Inflammatory macrophage treated with lipopolysaccharide for 1 hour (primary cell): Measurements from ENCODE around the gene PLXNA2.
A peak's percentile ranks its signal among the peaks of the same experiment; 100 is the strongest.

ENCODE experiments used
- DNase-seq, 2 donors: peaks; one replicate each; pipeline ENCODE4 v3.0.0-alpha.2; 2020 to 2022

Gene PLXNA2

DNA sequence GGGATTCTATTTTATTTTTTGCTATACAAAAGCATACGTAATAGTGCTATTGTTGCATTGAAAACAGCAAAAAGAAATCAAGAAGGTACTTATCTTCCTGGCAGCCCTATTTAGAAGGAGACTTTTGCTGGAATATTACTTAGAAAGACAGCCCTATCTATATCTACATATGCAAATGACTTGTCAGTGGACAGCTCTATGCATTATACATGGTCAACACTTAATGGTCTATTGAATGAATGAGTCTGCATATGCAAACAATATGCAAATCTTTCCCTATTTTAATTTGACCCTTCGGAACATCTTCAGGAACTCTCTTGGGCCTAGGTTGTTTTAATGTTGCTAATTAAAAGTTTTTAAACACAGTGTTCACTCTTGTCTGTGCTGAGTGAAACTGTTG, 110.8 kb downstream of the PLXNA2 start:
- DNase-seq: no peak

DNA sequence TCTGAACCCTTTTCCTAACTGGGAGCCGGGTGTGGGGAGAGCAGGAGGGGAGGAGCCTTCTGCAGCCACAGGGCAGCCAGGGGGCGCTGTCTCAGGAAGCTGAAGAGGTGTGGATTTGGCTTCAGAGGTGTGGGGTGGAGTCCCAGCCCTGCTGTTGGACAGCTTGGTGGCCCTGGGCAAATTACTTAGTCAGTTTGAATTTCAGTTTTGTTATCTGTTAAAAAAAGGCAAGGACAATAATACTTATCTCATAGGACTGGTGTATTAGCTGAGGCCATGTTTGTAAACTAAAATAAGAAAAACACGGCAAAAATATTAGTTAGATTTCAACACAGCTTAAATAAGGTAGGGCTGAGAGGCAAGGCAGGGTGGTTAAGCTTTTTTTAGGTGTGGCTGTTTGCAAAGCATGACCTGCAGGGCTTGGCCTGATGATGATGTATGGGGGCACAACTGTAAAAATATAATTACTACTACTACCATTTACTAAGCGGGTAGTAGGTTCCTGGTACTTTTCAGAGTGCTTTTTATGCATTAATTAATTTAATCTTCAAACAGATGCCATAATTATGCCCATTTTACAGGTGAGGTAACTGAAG, 111.8 kb downstream of the PLXNA2 start:
- DNase-seq: peak; percentile 29 to 69

DNA sequence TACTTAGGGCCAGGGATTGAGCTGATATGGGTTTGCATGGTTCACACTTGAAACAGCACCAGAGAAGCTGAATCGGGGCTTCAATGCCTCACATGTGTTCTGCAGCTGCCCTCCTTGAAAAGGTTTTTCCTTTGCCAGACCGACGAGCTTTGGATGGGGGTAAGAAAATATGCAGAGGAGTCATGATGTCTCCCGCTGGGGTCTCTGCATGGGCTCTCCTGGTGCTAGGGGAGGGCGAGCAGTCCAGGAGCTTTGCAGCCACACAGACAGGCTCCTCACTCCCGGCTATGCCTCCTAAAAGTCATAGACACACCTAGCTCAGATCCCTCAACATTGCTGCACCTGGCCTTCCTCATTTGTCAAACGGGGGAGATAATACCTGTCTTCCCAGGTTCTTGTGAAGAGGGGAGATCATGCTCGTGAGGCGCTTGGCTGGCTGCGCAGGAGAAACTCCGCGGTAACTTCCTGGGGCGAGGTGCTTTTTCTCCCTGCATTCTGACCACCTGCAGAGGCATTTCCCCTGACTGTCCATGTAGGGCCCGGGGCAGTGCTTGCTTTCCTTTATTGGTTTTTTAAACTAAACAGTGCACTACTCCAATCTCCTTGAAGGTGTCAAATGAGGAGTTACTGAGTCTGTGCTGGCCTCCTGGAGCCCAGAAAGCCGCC, 112.4 kb downstream of the PLXNA2 start:
- no peak for DNase-seq

DNA sequence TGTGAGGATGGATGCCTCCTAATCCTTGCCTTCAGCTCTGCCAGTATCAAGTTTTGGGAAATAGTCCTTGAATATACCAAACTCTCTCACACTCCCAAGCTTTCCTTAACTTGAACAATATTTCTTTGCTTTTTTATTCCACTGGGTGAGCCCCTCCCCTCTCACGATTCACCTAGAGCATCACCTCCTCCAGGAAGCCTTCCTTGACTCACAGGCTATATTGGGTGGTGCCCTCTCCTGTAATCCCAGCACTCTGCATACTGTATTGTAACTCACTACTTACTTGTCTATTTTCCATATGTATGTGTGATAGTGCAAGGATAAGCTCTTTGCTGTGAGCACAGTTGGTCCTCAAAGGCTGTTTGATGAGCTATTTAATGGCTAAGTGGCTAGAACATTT, 114.7 kb downstream of the PLXNA2 start:
- DNase-seq: no peak

DNA sequence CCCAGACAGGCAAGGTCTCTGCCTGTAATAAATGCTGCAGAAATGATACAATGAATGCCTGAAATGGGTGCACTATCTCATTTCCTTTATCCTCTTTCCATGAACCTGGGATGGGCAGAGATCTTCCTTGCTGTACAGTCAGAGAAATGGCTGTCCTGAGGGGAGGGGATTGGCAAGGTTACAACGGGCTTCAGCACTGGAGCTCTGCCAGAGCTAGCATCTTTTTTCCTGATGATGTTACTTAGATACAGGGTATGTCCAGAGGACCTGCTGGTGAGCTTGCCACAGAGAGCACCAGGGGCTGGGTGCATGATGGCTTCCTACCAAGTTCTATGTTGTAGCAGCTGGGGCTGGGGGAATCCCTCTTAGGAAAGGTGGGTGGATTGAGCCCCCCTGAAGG, 115.1 kb downstream of the PLXNA2 start:
- no peak for DNase-seq

DNA sequence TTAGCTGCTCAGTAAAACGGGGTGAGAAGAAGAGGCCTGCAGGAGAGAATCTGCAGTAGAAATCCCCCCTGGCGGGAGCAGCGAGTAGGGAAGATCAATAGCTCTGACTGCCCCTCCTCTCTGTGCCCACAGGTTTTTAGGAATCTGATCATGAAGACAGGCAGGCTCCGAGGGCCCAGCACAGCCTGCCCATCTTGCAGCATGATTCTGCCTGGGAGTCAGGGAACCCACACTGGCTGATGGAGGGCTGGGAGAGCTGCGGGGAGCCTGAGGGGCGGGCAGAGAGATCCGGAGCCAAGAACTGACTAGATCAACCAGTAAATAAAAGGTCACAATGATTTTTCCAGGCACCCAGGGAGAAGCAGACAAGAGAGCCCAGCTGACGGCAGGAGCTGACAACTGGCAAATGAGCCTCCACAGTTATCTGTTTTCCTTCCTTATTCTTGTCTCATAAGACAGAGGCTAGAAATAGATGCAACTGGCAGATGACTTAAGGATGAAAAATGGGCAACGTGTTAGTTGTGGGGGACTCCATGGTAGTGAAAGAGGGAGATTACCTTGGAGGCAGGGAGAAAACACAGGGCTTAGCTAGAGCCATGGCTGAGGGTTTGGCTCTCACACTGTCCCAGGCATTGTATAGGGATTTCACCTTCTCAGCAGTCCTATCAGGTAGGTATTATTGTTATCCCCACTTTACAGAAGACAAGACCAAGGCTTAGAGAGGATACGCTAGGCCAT, 116.2 kb downstream of the PLXNA2 start:
- no peak for DNase-seq

DNA sequence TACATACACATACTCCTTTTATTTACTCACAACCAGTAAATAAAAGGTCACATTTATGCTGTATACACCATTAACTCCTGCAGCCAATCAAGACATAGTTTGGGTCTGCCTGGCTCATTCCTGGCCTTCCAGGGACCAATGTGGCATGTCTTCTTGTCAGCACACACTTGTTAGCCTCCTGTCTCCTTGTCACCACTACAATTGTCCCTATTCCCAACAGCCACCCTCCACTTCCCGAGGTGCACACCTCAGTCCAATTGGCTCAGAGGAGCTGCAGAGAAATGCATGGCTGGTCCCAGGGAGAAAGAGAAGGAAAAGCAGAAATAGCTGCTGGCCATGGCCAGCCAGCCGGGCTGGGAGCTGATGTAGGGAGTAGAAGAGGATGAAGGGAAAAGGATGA, 116.9 kb downstream of the PLXNA2 start:
- no peak for DNase-seq

DNA sequence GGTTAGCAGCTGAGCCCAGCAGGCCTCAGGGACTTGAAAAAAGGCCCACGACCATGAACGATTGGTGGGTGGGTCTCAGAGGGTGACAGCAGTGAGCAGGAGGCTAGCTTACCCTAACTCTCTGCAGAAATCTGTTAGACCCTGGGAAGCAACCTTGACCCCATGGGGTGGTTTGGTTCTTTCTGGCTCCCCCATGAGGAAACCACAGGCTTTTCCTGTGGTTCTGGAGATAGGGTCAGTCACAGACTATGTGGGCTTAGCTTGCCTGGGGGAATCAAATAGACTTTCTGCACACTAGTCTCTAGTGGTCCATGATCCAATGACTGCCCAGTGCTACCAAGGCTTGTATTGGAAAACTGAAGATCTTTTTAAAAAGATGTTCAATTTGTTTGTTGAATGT, 118.1 kb downstream of the PLXNA2 start:
- no peak for DNase-seq

DNA sequence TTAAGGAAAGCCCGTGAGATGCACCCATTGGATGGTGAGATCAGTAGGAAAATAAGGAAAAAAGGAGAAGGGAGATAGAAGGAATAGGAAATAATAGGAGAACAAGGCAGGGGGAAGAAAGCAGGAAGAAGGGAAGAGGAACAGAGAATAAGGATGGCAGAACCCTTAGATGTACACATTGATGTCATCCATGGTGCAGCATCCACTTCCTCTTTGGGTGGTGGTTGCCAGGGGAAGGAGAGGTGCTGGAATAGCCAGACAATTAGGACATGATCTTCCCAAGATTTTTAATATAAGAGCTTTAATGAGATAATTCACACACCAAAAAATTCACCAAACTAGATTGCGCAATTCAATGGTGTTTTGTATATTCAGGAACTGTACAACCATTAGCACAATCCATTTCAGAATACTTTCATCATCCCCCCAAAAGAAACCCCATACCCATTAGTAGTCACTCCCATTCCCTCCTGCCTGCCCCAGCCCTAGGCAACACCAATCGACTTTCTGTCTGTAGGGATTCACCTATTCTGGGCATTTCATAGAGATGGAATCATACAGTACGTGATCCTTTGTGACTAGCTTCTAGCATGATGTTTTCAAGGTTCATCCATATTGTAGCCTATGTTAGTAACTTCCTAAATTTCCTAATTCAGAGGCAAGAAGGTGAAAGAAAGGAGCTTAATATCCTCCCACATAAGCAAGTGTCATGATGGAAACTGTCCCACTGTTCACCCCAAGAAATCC, 121.4 kb downstream of the PLXNA2 start:
- DNase-seq: peak; percentile 14 to 25

DNA sequence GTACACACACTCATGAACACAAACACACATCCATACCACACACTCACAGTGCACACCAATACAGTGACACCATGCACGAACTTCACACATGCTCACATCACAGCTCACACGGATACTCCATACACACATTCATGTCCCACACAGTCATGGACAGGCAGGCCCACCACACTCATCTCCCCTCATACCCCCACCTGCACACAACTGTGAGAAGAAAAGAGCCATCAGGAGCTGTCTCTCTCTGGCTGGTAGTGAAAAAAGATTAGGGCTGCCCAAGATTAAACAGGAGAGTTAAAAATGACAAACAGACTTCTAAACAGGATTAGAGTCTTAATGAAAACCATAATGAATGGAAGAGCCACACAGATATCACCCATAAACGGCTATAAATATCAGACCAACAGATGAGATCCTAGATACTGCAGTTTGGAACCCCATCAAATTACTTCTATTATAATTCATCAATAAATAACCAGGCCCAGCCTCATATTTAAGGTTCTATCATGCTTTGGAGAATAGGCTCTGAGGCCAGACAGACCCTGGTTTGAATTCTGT, 122.3 kb downstream of the PLXNA2 start:
- DNase-seq: no peak

DNA sequence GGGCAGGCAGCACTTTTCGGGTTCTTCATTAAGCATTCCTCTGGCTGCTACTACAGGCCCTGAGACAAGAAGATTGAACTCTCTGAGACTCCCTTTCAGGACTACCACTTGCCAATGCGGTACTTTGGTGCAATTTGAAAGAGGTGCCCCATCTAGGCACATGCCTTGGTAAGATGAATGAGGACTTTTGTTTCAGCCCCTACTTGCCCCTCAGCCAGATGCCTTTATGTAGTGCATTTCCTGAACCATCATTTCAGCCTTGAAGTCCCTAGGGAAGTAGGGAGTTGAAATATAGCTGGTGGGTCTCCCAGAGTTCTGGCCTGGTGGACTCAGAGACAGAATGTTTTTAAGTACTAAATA, 123.8 kb downstream of the PLXNA2 start:
- DNase-seq: no peak

DNA sequence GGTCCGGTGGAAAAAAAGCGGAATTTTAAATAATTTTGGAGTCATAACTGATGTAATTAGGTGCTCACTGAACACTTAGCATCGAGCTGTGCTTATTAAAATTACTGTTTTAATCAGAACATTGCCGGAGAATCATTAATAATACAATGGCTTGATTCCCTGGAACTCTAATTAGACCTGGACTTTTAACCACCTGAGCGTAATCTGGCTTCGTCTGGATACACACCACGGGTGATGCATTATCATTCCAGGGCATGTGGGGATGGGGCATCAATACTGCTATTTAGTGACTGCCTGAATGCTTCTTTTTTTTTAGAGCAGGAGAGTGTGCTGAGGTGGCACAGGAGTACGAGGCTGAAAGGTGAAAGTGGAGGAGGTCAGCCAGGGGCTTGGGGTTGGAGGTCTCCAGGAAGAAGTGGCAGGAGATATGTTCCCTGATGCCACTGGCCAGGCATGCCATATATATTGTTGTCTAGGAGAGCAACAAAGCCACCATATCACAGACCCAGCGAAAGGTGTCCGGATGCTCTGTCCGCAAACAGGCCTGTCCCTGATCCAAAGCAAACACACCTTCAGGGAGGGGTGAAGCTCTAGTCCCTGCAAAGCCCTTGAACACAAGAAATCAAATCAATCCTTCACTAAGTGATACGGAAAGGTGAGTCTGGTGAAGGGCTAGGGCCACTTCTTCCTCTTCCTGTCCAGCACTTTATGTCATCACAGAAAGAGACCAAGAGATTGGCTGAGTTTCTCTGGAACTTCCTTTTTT, 125.2 kb downstream of the PLXNA2 start:
- peak; percentile 4 to 11 for DNase-seq

DNA sequence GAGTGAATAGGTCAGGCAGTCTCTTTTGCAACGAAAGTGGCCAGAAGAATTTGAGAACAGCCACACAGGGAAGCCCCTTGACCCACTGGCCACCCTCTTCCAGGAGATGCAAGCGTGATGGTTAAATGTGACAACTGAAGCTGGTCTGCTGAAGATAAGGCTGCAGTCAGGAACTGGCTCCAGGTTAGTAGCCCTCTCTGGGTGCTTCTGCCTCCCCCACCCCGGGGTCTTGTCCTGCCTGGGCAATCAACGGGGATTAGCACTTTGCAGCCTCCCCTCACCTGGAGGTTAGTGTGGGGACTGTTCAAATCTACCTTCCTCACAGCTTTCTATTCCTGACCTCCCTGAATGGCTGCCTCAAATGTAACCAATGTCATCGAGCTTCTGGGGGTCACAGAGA, 125.9 kb downstream of the PLXNA2 start:
- DNase-seq: no peak

DNA sequence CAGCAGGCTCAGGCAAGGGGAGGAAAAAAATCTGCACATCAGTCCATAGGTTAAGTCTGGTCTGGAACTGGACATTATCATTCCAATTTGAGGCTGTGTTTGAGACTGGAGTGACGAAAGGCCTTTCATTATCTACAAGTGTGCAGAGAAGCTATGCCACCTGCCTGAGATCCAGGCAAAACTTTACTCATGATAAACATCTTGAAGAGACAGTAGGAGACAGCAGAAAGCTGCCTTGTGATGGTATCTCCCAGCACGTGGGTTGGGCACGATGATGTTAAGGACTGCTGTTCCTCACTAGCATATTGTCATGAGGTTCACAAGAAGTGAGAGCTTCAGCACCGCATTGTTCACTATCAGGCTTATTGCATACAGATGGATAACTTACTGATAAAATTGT, 126.4 kb downstream of the PLXNA2 start:
- DNase-seq: no peak

DNA sequence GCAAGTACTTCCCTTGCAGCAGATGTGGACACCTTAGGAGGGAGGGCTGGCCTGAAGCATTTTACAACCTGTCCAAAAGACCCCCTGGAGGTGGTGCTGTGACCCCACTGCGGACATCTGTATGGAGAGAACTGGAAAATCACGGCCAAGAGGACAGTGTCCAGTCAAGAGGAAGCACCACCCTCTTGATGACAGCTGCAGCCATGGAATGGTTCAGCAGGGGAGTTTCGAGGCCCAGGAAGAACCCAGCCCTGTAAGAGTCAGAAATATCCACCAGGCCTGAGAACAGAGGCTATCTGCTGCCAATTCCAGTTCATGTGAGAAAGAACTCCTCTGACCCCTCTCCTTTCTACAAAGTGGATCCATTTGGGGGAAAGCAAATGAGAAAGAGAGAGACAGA, 126.8 kb downstream of the PLXNA2 start:
- DNase-seq: no peak

DNA sequence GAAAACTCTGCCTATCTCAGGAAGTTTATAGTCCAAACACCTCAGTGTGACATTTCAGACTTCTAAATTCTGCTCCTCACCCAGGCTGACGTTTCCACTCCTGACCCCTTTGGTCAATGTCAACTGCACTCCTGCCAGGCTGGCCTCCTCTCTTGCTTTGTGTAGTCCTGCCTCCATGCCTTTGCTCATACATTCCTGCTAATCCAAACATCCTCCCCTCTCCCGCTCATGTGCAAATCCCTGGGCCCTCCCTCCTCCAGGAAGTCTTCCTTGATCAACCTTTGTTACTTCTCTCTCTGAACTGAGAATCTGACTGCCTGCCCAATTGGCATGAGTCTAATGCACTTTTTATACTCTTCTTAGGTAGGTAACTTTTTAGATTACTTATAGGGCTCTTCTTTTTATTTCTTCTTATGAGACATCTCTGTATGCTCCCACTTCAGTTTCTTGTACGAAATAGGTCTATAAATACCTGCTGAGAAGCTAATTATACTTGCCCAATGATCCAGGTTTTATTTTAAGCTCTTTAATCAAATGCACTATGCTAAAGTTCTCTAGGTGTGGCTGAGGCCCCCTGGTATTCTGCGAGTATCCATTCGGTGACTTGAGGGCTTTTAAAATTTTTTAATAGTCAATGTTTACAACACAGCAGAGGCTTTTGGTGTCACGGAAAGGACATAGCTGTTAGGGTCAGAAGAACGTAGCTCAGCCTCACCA, 128.1 kb downstream of the PLXNA2 start:
- no peak for DNase-seq

DNA sequence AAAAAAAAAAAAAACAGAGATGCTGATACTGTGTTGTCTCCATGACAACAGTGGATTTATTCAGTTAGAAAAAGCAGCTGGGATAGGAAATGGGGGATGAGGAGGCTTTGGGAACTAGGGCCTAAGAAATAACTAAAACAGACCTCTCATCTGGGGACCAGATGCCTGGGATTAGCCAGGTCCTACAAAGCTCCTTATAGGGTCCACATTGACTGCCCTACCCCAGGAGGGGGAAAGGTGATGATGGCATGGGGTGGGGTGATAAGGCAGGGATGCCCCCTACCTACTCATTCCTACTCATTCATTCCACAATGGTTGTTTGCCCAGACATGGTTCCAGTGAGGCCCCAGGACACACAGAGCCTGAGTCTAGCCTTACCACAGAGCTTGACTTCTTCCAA, 131.2 kb downstream of the PLXNA2 start:
- no peak for DNase-seq

DNA sequence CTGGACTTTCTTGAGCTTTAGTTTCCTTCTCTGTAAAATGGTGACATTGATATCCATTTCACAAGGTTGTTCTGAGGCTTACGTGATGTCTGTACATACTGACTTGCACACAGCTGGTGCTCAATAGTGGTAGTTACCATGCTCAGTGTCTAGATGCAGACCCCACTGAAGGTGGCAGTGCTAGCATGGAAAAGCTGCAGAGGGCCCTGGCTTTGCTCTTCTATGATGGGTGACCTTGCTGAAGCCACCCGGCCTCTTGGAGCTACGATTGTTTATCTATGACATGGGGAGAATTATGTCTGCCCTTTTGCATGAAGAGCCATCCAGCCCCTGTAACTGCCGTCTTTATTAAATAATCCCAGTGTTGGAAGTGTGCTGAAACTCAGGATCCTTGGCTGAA, 131.8 kb downstream of the PLXNA2 start:
- no peak for DNase-seq

DNA sequence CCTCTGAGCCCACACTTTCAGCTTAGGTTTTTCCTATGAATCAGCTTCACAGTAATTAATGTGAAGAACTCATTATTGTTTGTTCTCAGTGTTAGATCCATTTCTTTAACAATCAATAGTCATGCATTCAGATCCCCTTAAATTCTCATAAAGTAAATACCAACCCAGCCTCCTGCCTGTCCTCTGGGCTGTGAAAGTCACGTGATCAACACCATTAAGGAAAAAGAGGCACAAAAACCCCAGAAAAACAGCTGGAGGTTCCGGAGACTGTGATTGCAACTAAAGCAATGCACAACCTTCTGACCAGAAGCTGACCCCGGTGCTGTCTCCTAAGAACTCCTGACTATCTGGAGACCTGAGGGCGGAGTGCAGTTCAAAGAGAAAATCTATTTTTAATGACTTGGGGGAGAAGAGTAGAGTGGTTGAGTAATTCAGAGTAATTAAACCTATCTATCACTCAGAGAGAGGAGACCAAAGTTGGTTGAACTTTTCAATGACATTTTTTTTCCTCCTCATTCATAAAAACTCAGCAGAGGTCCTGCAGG, 132.5 kb downstream of the PLXNA2 start:
- no peak for DNase-seq

DNA sequence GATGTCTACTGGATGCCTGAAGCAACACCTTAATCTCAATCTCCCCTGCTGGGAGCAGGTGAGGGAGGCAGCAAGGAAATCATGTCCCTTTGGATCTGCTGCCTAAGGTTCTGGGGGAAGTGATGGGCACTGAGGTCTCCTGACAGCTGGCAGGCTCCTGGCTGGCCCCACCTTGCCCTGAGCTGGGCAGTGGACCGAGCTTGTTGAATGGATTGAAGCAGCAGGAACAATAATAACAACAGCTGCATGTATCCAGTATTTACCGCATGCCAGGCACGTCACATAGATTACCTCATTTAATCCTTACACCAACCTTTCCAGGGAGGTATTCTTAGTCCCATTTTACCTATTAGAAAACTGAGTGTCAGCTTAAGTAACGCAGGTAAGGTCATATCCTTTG, 133.9 kb downstream of the PLXNA2 start:
- DNase-seq: no peak

DNA sequence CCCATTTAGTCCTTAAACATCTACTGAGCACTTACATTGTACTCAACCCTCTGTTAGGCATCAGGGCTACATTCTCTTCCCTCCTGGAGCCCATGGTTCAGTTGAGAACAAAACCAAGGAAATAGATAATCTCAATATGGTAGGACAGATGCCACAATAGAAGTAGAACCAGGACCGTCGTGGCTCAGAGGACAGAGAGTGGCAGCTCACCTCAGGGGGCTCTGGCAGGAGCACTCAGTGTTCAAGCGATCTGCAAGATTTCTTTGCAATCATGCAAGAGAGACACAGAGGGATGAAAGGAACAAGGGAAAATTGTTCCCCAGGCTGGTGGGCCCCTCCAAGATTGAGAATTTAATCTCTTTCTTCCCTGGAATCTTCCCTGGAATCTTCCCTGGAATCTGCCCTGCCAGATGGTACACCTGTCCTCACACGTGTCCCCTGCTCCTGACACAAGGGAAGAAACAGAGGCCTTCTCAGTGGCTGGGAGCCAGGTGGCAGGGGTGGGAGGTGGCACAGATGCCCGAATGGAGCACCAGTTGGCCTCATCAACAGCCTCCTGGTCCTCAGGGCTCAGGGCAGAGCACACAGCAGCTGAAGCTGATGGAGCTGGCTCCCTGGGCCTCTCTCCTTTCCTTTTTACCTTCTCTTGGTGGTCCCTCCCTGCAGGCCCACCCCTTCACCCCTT, 135.4 kb downstream of the PLXNA2 start:
- DNase-seq: no peak
